ENCODE data around the gene GAB3.

- no peak for TF ChIP-seq POLR2A (IDR thresholded peaks at IDR 0.05; ENCODE audit: low read depth, low read length)
- TF ChIP-seq CTCF (IDR thresholded peaks at IDR 0.05; ENCODE audit: extremely low read depth in 1 of 2, insufficient read depth in 1 of 2, low read depth in 1 of 2, low read length in 2 of 2) = no peak
- TF ChIP-seq POLR2AphosphoS5 (IDR thresholded peaks at IDR 0.05; ENCODE audit: insufficient read depth, low read depth, low read length) = no peak
- TF ChIP-seq EZH2 (IDR thresholded peaks at IDR 0.05; ENCODE audit: borderline replicate concordance, low read depth, low read length, severe bottlenecking) = no peak
- no peak for TF ChIP-seq MAX (IDR thresholded peaks at IDR 0.05; ENCODE audit: insufficient read depth, insufficient read length)
- no peak for TF ChIP-seq MYC (IDR thresholded peaks at IDR 0.05; ENCODE audit: low read depth, low read length)
- no peak for TF ChIP-seq FOS (IDR thresholded peaks at IDR 0.05; ENCODE audit: borderline replicate concordance, insufficient read depth, low read length)
- no peak for TF ChIP-seq GATA2 (IDR thresholded peaks at IDR 0.05; ENCODE audit: insufficient read depth, insufficient read length, low read depth, low read length)
Measured at GRCh38 chrX:154733066-154733425, 17.8 kb downstream of the GAB3 start.
